Stimulated activated CD8-positive, alpha-beta memory T cell treated with anti-CD3 and anti-CD28 coated beads, Interleukin-12 subunit alpha, Interleukin-12 subunit beta, amount 100 ng/mL, for 24 hours (primary cell): ENCODE data around the gene TPPP2.

Experiments used
- DNase-seq: peaks from one replicate; pipeline ENCODE4 v3.0.0-alpha.2; 2020; ENCODE audit errors: extremely low read depth

The TPPP2 gene

DNA sequence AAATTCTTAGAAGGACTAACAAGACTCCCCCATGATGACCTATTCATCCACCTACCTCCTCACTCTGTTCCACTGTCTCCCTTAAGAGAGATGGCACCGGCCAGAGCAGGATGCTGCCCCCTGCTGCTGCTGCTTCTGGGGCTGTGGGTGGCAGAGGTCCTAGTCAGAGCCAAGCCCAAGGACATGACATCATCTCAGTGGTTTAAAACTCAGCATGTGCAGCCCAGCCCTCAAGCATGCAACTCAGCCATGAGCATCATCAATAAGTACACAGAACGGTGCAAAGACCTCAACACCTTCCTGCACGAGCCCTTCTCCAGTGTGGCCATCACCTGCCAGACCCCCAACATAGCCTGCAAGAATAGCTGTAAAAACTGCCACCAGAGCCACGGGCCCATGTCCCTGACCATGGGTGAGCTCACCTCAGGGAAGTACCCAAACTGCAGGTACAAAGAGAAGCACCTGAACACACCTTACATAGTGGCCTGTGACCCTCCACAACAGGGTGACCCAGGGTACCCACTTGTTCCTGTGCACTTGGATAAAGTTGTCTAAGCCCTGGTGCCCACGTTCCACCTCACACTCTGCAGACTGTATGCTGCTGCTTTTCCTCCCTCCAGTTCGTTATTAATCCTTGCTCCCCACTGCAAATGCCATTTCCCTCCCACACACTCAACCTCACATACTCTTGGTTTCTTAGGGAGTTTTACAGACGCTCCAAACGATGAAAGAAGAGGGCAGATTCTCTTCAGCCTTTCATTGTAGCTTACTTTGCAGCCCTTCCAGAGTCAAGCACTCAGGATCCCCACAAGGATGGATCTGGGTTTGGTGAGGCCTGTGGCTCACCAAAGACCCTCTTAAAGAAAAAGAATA, 28.0 kb downstream of the TPPP2 start, which contains the start of gene RNASE8:
RNASE8 (plus strand) TSS at position 20 of the 873 bp plus-strand sequence; CDS start at position 91, 71 bp downstream.
- no peak for DNase-seq

DNA sequence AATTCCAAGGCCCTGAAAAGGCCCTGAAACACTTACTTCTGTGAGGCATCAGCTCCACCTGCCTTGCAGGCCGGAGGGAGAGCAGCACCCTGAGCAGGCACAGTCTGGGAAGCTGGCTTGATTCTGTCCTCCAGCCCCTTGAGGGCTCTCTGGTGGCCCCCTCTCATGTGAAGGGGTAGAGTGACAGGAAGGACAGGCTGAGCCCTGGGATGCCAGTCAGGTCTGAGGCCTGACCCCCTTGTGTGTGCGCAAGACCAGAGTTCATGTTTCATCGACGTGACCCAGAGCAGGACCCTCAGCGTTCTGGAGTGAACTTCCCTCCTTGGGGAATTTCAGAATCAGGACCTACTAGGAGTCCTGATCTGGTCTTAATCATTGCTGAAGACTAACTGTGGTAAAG, 28.9 kb downstream of the TPPP2 start:
- DNase-seq = no peak

DNA sequence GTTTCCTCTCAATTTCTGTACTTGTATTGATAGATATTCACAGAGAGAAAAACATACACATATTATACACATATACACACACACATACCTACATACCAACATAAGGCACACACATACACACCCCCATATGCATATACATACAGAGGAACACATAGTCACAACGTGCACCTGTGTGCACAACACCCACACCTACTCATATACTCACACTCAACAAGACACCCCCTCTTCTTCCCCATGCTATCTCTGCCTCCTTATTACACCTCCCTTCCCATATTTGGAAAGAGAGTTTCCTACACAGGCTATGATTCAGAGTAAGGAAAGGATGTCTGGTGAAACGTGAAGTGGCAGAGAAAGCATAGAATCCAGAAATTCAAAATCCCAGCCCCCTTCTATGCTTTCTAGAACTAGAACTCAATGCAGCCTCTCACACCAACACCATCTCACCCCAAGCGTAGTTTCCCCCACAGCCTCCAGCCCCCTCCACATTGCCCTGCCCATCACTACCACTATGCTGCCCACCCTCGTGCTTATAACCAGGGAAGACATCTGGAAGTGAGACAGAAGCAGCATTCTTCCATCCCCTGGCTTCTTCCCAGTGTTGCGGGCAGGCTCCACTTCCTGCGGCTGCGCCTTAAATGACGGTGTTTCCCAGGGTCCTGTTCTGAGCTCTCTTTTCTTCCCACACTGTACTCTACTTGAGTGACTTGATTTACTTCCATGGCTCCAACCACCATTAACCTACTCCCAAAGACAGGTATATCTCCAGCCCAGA, 30.0 kb downstream of the TPPP2 start:
- DNase-seq = no peak

DNA sequence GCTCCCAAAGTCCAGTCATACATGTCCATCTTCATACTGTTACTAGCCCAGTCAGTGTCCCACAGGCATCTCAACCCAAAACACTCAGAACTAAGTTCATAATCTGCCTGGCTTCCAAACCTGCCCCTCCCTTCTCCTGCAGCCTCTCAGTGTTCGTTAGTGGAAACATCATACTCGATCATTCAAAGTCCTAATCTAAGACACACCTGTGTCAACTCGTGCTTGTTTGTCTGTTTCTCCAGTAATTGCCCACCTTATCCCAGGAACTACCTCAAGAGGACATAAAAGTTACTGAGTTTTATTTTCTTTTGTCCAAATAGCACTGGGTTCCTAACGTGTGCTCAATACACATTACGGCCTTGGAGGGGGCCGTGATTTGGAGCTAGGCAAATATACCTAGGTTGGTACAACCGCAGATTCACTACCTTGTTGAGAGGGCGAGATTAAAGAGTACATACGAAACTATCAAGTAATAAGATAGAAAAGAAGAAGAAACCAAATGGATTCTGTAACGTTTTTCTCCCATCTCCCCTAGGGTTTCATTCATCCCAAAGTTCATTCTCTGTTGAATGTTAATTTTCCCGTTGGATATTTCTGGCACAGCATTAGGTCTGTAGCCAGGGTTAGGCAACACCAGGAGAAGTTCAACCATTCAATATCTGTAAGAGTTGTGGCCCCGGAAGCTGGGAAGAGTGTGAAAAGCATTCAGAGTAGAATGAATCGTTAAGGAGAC, 30.8 kb downstream of the TPPP2 start:
- DNase-seq = no peak

DNA sequence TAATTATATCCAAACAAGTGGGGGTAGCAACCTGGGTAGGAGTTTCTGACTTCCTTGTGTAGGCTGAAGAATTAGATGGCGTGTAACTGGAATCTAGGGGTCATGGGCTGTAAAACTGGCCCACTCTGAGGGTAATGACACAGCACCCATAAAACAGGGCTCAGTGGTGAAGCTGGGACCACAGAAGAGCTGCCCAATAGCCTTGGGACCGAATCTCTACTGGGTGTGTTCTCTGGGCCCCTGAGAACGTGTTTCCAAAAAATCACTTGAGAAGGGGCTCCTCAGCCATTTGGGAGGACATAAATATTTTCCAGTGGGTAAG, 31.3 kb downstream of the TPPP2 start:
- DNase-seq = no peak

DNA sequence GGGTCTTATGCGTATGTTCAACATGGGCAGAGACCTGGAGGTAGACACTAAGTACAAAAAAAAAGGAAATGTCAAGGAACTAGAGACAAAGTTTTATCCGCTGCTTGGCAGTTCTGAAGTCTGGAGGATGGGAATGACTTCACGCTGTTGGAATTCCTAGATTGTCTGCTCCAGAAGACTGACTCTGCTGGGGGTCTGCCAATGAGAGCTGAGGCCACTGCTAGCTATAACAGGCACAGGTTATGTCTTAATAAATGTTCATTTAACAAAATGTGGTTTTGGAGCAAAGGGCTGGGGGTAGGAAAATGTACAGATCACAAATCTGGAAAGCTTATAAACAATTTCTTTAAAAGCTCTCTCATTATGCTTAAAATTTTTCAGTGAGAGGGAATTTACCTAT, 33.5 kb downstream of the TPPP2 start:
- no peak for DNase-seq

DNA sequence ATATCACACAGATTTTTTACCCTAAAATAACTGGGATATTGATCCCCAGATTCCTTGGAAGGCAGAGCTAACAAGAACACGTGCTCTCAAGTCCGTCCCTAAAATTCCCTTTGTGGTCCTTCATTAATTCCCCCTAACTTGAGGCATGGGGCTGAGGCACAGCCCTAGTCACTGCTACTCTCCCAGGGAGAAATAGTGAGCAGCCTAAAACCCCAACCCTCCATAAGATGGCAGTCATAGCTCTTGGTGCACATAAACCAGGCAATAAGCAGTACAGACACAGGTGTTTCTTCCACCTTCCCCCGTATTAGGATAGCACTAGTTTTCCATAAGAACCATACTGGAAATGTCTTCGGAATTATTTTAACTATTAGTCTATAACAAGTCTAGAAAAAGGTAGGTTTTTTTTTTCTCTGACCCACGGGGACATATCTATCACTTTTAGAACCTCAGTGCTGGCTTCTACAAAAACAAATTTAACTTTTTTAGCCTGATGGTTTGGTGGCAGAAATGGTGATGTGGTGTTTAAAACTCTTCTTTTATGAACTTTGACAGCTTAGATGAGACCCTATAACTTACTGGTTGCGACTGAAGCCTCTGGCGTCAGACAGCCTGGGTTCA, 37.0 kb downstream of the TPPP2 start:
- no peak for DNase-seq

DNA sequence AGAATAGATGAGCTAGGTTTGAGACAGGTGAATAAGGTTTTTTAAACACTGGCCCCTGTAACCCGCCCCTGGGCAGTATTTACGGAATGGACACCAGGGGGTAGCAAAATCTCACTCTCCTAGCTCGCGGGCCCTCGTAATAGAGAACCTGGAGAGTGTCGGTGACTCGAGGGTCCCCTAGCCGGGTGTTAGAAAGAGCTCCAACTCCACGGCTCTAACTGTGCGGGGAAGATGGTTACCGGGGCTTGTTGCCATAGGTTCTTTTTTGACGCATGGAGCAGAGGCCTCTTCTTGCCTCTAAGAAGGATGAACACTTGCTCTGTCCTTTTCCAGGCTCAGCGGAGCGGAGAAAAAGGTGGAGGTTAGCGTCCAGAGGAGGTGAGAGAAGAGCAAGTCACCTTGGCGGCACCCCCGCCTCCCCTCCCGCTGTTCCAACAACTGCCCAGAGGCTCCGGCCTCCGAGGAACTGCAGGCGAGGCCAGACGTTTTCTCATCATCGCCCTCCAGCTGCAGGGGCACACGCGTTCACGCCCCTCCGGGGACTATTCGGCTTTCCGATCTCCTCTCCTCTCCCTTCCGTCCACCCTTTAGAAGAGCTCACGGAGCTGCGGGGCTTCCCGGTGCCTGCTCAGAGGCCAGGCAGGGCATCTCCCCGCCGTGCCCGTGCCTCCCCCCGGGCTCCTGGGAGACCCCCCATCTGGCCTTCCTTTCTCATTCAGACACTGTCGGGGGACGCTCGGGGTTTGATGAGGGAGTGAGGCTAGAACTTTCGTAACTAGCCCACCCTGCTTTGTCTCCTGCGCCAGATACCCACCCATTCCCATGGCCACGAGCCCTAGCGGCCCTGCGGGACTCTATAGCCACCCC, 38.7 kb downstream of the TPPP2 start:
- DNase-seq = no peak

DNA sequence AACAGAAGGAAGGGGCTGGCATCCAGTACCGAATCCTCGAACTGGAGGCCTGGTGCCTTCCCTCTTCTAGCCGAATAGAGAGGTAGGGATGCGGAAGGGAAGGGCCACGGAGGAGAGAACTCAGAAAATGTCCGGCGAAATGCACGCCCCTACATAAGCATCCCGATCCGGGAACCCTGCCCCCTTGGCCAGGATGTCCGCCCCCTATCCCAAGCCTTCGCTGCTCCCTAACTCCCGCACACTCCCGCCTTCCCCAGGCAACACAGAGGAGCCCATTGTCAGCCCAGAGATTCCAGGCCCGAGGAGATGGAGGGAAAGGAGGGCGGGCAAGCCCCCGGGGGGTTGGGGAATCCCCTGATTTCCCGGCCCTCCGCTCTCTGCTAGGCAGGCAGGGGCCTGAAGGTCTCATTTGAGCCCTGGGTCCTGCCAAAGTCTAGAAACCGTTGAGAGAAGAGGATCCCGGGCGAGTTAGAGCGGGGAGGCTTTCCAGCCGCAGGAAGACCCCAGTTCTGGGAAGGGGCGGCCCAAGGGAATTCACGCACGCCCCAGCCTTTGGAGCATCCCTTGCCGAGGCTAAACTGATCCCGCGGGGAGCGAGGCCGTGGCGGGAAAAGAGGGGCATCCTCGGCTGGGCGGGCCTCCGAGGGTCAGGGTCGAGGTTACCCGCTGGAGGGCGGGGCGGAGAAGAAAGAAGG, 39.5 kb downstream of the TPPP2 start:
- DNase-seq = no peak

DNA sequence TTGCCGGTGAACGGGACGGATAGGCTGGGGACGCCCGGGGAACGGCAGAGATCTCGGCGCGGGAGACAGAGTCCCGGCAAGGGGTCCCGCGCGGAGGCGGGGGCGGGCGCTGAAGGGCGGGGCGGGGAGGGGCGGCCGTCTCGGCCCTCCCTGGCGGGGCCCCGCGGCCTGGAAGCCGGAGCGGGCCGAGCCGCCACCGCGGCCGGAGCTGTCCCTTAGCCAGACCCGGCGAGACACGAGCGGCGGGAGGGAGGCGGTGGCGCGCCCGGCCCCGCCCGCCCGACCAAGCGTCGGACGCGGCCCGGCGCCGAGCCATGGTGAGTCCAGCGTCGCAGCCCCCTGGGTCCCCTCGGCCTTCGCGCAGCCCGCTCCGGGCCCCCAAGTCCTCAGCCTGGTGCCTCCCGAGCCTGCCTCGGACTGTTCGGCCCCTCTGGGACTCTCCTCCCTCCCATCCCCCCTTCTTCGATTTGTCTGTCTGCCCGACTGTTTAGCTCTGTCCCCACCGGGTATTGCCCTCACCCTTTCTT, 40.1 kb downstream of the TPPP2 start, which contains the start of gene ARHGEF40:
ARHGEF40 (plus strand) TSS at position 222 of the 527 bp plus-strand sequence; CDS start at position 315, 93 bp downstream.
- DNase-seq = no peak

DNA sequence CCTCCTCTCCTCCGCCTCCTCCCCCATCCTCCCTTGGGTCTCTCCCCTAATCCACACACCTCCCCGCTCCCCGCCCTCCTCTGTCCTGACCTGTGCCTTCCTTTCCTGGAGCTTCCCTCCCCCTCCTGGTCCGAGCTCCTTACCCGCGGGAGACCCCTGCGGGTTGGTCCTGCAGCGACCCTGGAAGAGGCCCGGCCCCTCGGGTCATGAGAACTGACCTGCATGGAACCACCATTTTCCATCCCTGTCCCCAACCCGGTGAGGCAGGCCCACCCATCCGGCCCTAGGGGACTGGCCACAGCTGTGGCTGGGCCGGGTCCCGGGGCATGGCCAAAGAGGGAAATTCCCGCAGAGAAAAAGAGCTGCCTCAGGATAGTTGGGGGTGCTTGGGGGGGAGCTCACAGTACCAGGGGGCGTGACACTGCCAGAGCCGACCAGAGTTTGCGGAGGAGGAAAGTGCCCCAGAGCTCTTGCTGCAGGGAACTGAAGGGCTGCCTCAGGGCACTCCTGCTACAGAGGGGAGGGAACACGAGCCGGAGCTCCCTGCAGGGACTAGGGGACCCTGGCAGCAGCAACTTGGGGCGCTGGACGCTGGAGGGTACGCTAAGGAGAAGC, 40.7 kb downstream of the TPPP2 start:
- DNase-seq = no peak

DNA sequence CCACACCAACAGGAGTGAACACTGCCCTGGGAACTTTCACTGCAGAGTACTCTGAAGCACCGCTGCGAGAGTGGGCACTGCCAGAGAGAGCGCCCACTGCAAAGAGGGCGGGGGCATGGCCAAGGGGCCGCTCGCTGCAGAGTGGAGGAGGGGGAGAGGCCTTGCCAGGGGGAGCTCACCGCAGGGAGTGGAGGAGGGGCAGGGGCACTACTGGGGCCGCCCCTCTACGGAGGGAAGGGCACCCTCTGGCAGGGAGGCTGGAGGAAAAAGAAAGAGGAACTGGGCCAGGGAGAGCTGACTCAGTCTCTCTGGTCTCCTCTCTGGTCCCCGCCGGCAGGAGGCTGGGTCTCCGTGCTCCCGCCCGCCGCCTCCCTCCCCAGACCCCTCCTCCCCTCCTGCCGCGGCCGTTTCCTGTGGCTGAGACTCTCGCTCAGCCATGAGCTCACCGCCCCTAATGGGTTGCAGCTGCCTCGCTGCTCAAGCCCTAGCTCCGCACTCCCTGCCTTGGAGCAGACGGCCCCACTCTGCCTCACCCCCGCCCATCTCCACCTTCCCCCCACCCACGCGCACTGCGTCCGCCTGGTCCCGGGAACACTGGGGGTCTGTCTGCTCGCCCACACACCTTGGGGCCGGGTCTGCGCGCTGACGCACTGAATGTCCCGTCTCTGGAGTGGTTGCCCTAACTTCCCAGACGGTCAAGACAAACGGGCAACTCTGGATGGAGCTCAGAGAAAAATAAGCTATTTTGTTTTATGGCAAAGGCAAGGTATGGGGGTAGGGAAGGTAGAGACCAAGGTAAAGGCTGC, 41.4 kb downstream of the TPPP2 start:
- no peak for DNase-seq

DNA sequence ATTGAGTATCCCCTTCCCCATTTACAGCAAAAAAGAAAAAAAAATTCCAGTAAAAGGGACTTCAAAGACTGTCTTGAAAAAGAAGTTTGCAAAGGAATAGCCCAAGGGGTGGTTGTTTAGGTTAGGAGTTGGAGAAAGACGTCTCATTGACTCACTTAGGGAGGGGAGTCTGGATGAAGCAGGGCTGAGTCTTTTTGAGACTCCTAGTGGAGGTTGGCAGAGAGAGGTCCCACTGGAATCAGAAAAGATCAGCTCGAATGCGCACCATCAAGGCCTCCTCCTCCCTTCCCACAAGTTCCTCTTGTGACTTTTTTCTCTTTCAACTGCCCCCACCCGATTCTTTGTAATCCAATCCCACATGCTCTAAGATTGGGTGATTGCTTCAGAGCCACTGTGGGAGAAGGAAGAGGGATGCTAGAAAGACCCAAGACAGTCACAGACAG, 42.0 kb downstream of the TPPP2 start:
- no peak for DNase-seq

DNA sequence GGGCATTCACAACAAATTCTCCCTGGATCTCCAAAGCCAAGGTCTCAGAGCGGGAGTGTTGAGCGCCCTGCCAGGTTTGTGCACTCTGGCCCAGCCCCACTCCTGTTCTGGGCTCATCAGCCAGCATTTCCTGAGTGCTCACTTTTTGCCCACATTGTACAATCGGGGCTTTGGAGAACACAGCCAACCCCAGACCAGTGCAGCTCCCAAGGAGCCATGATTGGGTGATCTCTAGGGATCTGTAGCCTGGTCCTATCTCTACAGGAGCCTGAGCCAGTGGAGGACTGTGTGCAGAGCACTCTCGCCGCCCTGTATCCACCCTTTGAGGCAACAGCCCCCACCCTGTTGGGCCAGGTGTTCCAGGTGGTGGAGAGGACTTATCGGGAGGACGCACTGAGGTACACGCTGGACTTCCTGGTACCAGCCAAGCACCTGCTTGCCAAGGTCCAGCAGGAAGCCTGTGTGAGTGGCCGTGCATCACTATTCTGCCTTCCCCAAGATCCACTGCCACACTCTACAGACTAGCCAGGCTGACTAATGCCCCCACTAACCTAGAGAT, 42.8 kb downstream of the TPPP2 start:
- DNase-seq = no peak

DNA sequence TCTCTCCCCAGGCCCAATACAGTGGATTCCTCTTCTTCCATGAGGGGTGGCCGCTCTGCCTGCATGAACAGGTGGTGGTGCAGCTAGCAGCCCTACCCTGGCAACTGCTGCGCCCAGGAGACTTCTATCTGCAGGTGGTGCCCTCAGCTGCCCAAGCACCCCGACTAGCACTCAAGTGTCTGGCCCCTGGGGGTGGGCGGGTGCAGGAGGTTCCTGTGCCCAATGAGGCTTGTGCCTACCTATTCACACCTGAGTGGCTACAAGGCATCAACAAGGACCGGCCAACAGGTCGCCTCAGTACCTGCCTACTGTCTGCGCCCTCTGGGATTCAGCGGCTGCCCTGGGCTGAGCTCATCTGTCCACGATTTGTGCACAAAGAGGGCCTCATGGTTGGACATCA, 43.9 kb downstream of the TPPP2 start:
- no peak for DNase-seq

DNA sequence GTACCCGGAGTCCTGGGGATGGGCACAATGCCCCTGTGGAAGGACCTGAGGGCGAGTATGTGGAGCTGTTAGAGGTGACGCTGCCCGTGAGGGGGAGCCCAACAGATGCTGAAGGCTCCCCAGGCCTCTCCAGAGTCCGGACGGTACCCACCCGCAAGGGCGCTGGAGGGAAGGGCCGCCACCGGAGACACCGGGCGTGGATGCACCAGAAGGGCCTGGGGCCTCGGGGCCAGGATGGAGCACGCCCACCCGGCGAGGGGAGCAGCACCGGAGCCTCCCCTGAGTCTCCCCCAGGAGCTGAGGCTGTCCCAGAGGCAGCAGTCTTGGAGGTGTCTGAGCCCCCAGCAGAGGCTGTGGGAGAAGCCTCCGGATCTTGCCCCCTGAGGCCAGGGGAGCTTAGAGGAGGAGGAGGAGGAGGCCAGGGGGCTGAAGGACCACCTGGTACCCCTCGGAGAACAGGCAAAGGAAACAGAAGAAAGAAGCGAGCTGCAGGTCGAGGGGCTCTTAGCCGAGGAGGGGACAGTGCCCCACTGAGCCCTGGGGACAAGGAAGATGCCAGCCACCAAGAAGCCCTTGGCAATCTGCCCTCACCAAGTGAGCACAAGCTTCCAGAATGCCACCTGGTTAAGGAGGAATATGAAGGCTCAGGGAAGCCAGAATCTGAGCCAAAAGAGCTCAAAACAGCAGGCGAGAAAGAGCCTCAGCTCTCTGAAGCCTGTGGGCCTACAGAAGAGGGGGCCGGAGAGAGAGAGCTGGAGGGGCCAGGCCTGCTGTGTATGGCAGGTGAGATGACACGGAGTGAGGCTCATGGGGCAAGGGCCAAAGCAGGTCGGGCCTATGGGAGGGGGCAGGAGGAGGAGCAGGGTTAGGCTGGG, 44.6 kb downstream of the TPPP2 start:
- no peak for DNase-seq

DNA sequence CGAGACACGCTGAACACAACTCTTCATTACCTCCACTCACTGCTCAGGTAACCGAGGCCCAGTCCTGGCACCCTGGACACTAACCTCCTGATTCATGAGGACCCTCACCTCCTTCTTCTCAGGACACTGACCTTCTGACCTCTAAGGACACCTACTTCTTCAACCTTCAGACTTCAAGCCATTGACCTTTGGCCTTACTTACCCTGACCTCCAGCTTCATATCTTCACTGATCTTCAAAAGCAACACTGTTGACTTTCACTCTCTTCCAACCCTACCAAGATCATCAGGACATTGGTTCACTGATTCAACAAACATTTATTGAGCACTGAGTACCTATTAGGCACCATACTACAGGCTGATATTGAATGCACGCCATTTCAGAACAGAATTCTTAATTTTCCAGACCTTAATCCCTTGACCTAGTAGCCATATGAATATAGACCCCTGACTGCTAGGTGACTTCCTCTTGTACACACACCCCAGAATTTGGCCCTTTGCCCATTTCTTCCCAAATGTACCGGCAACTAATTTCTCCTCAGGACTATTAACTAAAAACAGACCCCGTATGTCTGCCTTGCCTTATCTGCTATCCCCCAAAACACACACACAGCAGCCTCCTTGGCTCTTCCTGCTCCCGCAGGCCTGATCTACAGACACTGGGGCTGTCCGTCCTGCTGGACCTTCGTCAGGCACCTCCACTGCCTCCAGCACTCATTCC, 45.9 kb downstream of the TPPP2 start:
- no peak for DNase-seq
